SK-N-SH (cell line): ENCODE measurements around the gene DFFB. TPM values are rescaled to one million over a fixed set of nuclear protein-coding genes. Genes with fewer than 3 reads are reported as not detected.

ENCODE experiments used
- CTCF ChIA-PET: fragments of 300-600, 350-600 bp; formaldehyde crosslinking; extraction: SDS; loops from one replicate; lab custom pipeline; 2021; lab: Yijun Ruan, JAX
- POLR2A ChIA-PET: fragments of 350-600 bp; sonication (Branson Sonifier 250); formaldehyde crosslinking; extraction: SDS; loops from one replicate; lab custom pipeline; 2020; ENCODE audit warnings: antibody characterized with exemption, inconsistent platforms; lab: Yijun Ruan, JAX
- DNase-seq: peaks from one replicate; pipeline ENCODE4 v3.0.0; 2012
- H2AFZ ChIP-seq: fragments of 200-600 bp; sonication (generic); 2 replicates; pipeline ENCODE4 v1.8.1; 2016; ENCODE audit warnings: antibody characterized with exemption, mild to moderate bottlenecking, low read depth
- H3F3A ChIP-seq: fragments of 200-600 bp; sonication (generic); replicated peaks from 2 replicates; pipeline ENCODE3; 2016; ENCODE audit warnings: antibody characterized with exemption, mild to moderate bottlenecking; ENCODE audit not compliant: insufficient read depth
- H3K27ac ChIP-seq, 2 experiments: fragments of 200-500 bp in 1 of 2; fragments of 200-600 bp in 1 of 2; sonication (Bioruptor generic) in 1 of 2; sonication (generic), shearing (Covaris generic) in 1 of 2; 2 replicates each; pipeline versions ENCODE4 v1.5.1 to v1.6.1; 2014 to 2016; ENCODE audit warnings: low read depth in 2 of 2, inconsistent platforms in 1 of 2, low read length in 1 of 2, mild to moderate bottlenecking in 1 of 2, mixed read lengths in 1 of 2
- H3K27me3 ChIP-seq: fragments of 200-600 bp; sonication (generic), shearing (Covaris generic); 2 replicates; pipeline ENCODE4 v1.6.1; 2016; ENCODE audit warnings: mixed run types; ENCODE audit not compliant: insufficient read depth
- H3K36me3 ChIP-seq, 2 experiments: fragments of 200-500 bp in 1 of 2; fragments of 200-600 bp in 1 of 2; sonication (Bioruptor generic) in 1 of 2; sonication (generic) in 1 of 2; replicated peaks in 1 of 2; 2 replicates each; pipeline versions ENCODE3 to v1.5.1; 2014 to 2016; ENCODE audit warnings: low read length in 1 of 2, mild to moderate bottlenecking in 1 of 2; ENCODE audit not compliant: insufficient read depth in 2 of 2, control insufficient read depth in 1 of 2
- H3K4me1 ChIP-seq, 2 experiments: fragments of 200-500 bp in 1 of 2; fragments of 200-600 bp in 1 of 2; sonication (Bioruptor generic) in 1 of 2; sonication (generic), shearing (Covaris generic) in 1 of 2; 2 replicates each; pipeline versions ENCODE4 v1.5.1 to v1.6.1; 2014 to 2016; ENCODE audit warnings: low read depth in 1 of 2, low read length in 1 of 2, mixed run types in 1 of 2; ENCODE audit not compliant: insufficient read depth in 2 of 2, control insufficient read depth in 1 of 2
- H3K4me2 ChIP-seq: fragments of 200-600 bp; sonication (generic), shearing (Covaris generic); 2 replicates; pipeline ENCODE4 v1.6.1; 2017; ENCODE audit warnings: mixed run types
- H3K4me3 ChIP-seq, 2 experiments: fragments of 200-500 bp in 1 of 2; fragments of 200-600 bp in 1 of 2; sonication (Bioruptor generic) in 1 of 2; sonication (generic), shearing (Covaris generic) in 1 of 2; 2 replicates each; pipeline versions ENCODE4 v1.5.1 to v1.8.1; 2014 to 2016; ENCODE audit warnings: low read depth in 2 of 2, inconsistent platforms in 1 of 2, low read length in 1 of 2, mild to moderate bottlenecking in 1 of 2, mixed read lengths in 1 of 2, moderate library complexity in 1 of 2
- H3K79me2 ChIP-seq: fragments of 200-600 bp; sonication (generic); 2 replicates; pipeline ENCODE4 v1.8.1; 2017; ENCODE audit warnings: mild to moderate bottlenecking; ENCODE audit not compliant: insufficient read depth
- H3K9ac ChIP-seq: fragments of 200-600 bp; sonication (generic); 2 replicates; pipeline ENCODE4 v1.6.1; 2017; ENCODE audit warnings: mixed run types
- H3K9me2 ChIP-seq: fragments of 200-600 bp; sonication (generic); 2 replicates; pipeline ENCODE4 v1.6.1; 2017; ENCODE audit warnings: mixed run types
- H3K9me3 ChIP-seq: fragments of 200-600 bp; sonication (generic); 2 replicates; pipeline ENCODE4 v1.6.1; 2017; ENCODE audit warnings: mixed run types, mild to moderate bottlenecking, moderate library complexity
- H4K20me1 ChIP-seq: fragments of 200-600 bp; sonication (generic); 2 replicates; pipeline ENCODE4 v1.6.1; 2017; ENCODE audit warnings: mild to moderate bottlenecking, mixed run types; ENCODE audit not compliant: insufficient read depth
- CHD2 ChIP-seq: fragments of 150-350 bp; IDR thresholded peaks from 2 replicates; pipeline ENCODE4 v1.6.1; 2018; ENCODE audit warnings: low read length; ENCODE audit not compliant: partially characterized antibody
- CTCF ChIP-seq: fragments of 200-600 bp; sonication (generic); IDR thresholded peaks from 2 replicates; pipeline ENCODE4 v1.6.1; 2017; ENCODE audit warnings: antibody characterized with exemption, mild to moderate bottlenecking, moderate library complexity
- ELF1 ChIP-seq: IDR thresholded peaks from 2 replicates; pipeline ENCODE4 v1.4.0; 2012
- EP300 ChIP-seq, 2 experiments: IDR thresholded peaks; 2 replicates each; pipeline versions ENCODE4 v1.4.0 to v1.6.1; 2012; ENCODE audit warnings: borderline replicate concordance in 1 of 2, low read depth in 1 of 2, low read length in 1 of 2
- EZH2phosphoT487 ChIP-seq: fragments of 200-600 bp; sonication (generic); IDR thresholded peaks from 2 replicates; pipeline ENCODE4 v1.6.1; 2017; ENCODE audit warnings: low read depth, mixed run types, mild to moderate bottlenecking, antibody characterized with exemption, moderate library complexity, borderline replicate concordance
- FOSL2 ChIP-seq: IDR thresholded peaks from 2 replicates; pipeline ENCODE4 v1.4.0; 2012; ENCODE audit warnings: low read depth, mild to moderate bottlenecking, moderate library complexity, borderline replicate concordance
- FOXJ3 ChIP-seq: sonication (generic); formaldehyde crosslinking; IDR thresholded peaks from 2 replicates; pipeline ENCODE4 v1.5.1; 2020; ENCODE audit warnings: mild to moderate bottlenecking, missing genetic modification reagents
- FOXM1 ChIP-seq: IDR thresholded peaks from 2 replicates; pipeline ENCODE4 v1.4.0; 2012; ENCODE audit warnings: low read depth, mild to moderate bottlenecking
- GABPA ChIP-seq: IDR thresholded peaks from 2 replicates; pipeline ENCODE4 v1.4.0; 2012; ENCODE audit warnings: low read depth, mild to moderate bottlenecking
- JUND ChIP-seq: IDR thresholded peaks from 2 replicates; pipeline ENCODE4 v1.4.0; 2012
- MXI1 ChIP-seq: IDR thresholded peaks from 2 replicates; pipeline ENCODE4 v1.6.1; 2012; ENCODE audit warnings: mild to moderate bottlenecking, low read depth, low read length, improper control_type of control experiment
- NFIC ChIP-seq: IDR thresholded peaks from 2 replicates; pipeline ENCODE4 v1.4.0; 2012; ENCODE audit warnings: borderline replicate concordance
- POLR2AphosphoS5 ChIP-seq: IDR thresholded peaks from 2 replicates; pipeline ENCODE4 v1.6.1; 2012; ENCODE audit warnings: low read depth, low read length
- RCOR1 ChIP-seq: fragments of 150-350 bp; IDR thresholded peaks from 2 replicates; pipeline ENCODE4 v1.6.1; 2017; ENCODE audit warnings: antibody characterized with exemption, low read length
- SMC3 ChIP-seq: IDR thresholded peaks from 2 replicates; pipeline ENCODE4 v1.6.1; 2012; ENCODE audit warnings: low read depth, low read length, improper control_type of control experiment
- TCF12 ChIP-seq: IDR thresholded peaks from 2 replicates; pipeline ENCODE4 v1.4.0; 2012
- TEAD4 ChIP-seq: IDR thresholded peaks from 2 replicates; pipeline ENCODE4 v1.4.0; 2012; ENCODE audit warnings: mild to moderate bottlenecking, borderline replicate concordance; ENCODE audit not compliant: insufficient read depth
- WGBS: methylation state at CpG from one replicate; pipeline ENCODE4 v1.1.6; 2017; ENCODE audit warnings: low lambda C conversion rate; 5-methylcytosine and 5-hydroxymethylcytosine counted together
- polyA plus RNA-seq, 3 experiments: library from polyadenylated mRNA; depleted of rRNA; stranded (reverse); fragments of >200 nt; gene quantifications; 2 replicates each; pipeline ENCODE4 v1.2.3, GENCODE V29; 2012
- TF ChIP-seq, protein P1 (sequence below): fragments of 150-350 bp; IDR thresholded peaks from 2 replicates; pipeline ENCODE4 v1.6.1; 2017; ENCODE audit warnings: antibody characterized with exemption, low read length, low read depth, borderline replicate concordance
- TF ChIP-seq, protein P2 (sequence below): IDR thresholded peaks from 2 replicates; pipeline ENCODE4 v1.4.0; 2012; ENCODE audit warnings: low read depth, borderline replicate concordance
- TF ChIP-seq, protein P3 (sequence below): IDR thresholded peaks from 2 replicates; pipeline ENCODE4 v1.6.1; 2012; ENCODE audit warnings: mild to moderate bottlenecking, low read depth, low read length, moderate library complexity

The DFFB gene
- polyA plus RNA-seq, 1 of the 3 experiments (the other 2 are of a cell fraction) = 8.2 TPM

- Histone ChIP-seq H2AFZ (no peak overlapping the region), H3K27me3 (no peaks in the 10 kb centered on the region), H3K27ac (no peak overlapping the region), H3K4me1 (no peaks in the 10 kb centered on the region), H3K79me2 (peaks cover 8% of the 10 kb centered on the region; the same call in 1 of the 2 replicates), H3K4me3 (no peak overlapping the region), H3K4me2 (no peak overlapping the region), H3F3A (no peaks in the 10 kb centered on the region), H3K9me2 (no peaks in the 10 kb centered on the region), H3K9me3 (no peaks in the 10 kb centered on the region), H3K36me3 (peaks cover 3 to 39% of the 10 kb centered on the region in 2 experiments), H4K20me1 (no peaks in the 10 kb centered on the region), H3K9ac (no peak overlapping the region)
- CTCF ChIA-PET = no interaction called here
- no peak for DNase-seq
- WGBS = 95% methylated on average over 6 of the region's 15 CpGs
- TF ChIP-seq TEAD4 (no peak), NFIC (no peak), CTCF (no peak), EP300 (IDR thresholded peaks at IDR 0.05; ENCODE audit: borderline replicate concordance in 1 of 2, low read depth in 1 of 2, low read length in 1 of 2) (no peak), FOSL2 (no peak), EZH2phosphoT487 (no peak), GABPA (no peak), TCF12 (no peak), CHD2 (no peak), ELF1 (no peak)
- TF ChIP-seq, protein P1, sequence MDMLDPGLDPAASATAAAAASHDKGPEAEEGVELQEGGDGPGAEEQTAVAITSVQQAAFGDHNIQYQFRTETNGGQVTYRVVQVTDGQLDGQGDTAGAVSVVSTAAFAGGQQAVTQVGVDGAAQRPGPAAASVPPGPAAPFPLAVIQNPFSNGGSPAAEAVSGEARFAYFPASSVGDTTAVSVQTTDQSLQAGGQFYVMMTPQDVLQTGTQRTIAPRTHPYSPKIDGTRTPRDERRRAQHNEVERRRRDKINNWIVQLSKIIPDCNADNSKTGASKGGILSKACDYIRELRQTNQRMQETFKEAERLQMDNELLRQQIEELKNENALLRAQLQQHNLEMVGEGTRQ = no peak
- POLR2A ChIA-PET = interaction anchor here (0.7 kb wide), 1 partner anchor 410 kb away, joined by 3 read pairs; no protein-coding TSS in a partner anchor
These were observed 31.0 kb downstream of the DFFB start for GRCh38 chr1:3888301-3888700.

DNA sequence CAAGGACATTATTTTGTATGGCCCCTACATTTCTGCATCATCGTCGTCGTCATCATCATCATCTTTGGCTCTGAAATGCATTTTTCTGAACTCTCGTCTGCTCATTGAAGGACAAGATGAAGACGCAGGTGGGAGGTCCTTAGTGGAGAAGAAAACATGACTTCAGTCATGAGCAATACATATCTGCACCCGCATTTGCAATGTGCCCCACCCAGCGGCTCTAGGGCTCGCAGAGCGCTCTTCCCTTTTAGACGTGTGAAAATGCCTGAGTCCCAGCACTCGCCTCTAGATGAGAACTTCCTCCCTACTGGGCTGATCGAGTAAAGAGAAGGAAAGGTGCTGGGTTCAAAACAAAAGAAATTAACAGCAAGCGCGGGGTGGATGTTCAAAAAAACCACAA, 32.7 kb downstream of the DFFB start:
- CTCF ChIA-PET = no interaction called here
- no peak overlapping the region for H3K9ac ChIP-seq
- TF ChIP-seq, protein P2, sequence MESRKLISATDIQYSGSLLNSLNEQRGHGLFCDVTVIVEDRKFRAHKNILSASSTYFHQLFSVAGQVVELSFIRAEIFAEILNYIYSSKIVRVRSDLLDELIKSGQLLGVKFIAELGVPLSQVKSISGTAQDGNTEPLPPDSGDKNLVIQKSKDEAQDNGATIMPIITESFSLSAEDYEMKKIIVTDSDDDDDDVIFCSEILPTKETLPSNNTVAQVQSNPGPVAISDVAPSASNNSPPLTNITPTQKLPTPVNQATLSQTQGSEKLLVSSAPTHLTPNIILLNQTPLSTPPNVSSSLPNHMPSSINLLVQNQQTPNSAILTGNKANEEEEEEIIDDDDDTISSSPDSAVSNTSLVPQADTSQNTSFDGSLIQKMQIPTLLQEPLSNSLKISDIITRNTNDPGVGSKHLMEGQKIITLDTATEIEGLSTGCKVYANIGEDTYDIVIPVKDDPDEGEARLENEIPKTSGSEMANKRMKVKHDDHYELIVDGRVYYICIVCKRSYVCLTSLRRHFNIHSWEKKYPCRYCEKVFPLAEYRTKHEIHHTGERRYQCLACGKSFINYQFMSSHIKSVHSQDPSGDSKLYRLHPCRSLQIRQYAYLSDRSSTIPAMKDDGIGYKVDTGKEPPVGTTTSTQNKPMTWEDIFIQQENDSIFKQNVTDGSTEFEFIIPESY = no peak
- no peak for TF ChIP-seq FOSL2
- TF ChIP-seq, protein P1 = no peak
- TF ChIP-seq, protein P3, sequence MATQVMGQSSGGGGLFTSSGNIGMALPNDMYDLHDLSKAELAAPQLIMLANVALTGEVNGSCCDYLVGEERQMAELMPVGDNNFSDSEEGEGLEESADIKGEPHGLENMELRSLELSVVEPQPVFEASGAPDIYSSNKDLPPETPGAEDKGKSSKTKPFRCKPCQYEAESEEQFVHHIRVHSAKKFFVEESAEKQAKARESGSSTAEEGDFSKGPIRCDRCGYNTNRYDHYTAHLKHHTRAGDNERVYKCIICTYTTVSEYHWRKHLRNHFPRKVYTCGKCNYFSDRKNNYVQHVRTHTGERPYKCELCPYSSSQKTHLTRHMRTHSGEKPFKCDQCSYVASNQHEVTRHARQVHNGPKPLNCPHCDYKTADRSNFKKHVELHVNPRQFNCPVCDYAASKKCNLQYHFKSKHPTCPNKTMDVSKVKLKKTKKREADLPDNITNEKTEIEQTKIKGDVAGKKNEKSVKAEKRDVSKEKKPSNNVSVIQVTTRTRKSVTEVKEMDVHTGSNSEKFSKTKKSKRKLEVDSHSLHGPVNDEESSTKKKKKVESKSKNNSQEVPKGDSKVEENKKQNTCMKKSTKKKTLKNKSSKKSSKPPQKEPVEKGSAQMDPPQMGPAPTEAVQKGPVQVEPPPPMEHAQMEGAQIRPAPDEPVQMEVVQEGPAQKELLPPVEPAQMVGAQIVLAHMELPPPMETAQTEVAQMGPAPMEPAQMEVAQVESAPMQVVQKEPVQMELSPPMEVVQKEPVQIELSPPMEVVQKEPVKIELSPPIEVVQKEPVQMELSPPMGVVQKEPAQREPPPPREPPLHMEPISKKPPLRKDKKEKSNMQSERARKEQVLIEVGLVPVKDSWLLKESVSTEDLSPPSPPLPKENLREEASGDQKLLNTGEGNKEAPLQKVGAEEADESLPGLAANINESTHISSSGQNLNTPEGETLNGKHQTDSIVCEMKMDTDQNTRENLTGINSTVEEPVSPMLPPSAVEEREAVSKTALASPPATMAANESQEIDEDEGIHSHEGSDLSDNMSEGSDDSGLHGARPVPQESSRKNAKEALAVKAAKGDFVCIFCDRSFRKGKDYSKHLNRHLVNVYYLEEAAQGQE = no peak
- no peak for TF ChIP-seq MXI1
- TF ChIP-seq FOXJ3 = no peak
- no peak for TF ChIP-seq TCF12
- TF ChIP-seq RCOR1 = no peak
- TF ChIP-seq POLR2AphosphoS5 = no peak
- TF ChIP-seq JUND = no peak
- TF ChIP-seq FOXM1 = no peak
- TF ChIP-seq SMC3 = no peak

More for the DNA sequence above, 32.7 kb downstream of the DFFB start:
- Histone ChIP-seq H3K27me3 (no peaks in the 10 kb centered on the region), H3K36me3 (peaks cover 3 to 38% of the 10 kb centered on the region in 2 experiments), H3K79me2 (peaks cover 23% of the 10 kb centered on the region), H3K4me1 (no peaks in the 10 kb centered on the region), H2AFZ (no peak overlapping the region), H3K4me3 (no peak overlapping the region), H3K4me2 (no peak overlapping the region), H4K20me1 (no peaks in the 10 kb centered on the region), H3K27ac (no peak overlapping the region), H3F3A (no peaks in the 10 kb centered on the region), H3K9me2 (no peaks in the 10 kb centered on the region), H3K9me3 (no peaks in the 10 kb centered on the region)
- WGBS = 95% methylated on average over 14 of the region's 14 CpGs
- DNase-seq = no peak
- POLR2A ChIA-PET = no interaction called here
